ENCODE data around the gene ZFR2.

The ZFR2 gene

DNA sequence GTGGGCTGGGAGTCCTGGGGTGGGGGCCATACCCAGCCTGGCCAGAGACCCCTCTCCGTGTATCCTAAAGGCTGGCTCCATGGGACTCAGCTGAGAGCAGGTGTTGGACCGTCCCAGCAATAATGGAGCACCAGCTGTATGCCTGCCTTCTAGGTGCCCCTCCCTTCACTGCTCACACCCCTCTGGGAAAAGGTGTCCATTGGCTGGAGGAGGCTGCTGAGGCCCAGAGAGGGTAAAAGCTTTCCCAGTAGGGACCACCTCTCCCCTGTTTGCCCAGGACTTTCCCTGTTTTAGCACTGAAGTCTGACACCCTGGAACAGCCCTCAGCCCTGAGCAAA lies 93.5 kb downstream of the ZFR2 start:
- no peak overlapping the region for H3K27ac ChIP-seq (ENCODE audit: low read depth, low read length)
- H3K36me3 ChIP-seq (ENCODE audit: control insufficient read depth, low read length) = no peaks in the 10 kb centered on the region
- no peaks in the 10 kb centered on the region for H3K4me1 ChIP-seq (ENCODE audit: control insufficient read depth, low read length)
- H3K4me2 ChIP-seq (ENCODE audit: low read length) = no peak overlapping the region
- H3F3A ChIP-seq (ENCODE audit: control insufficient read depth, insufficient read depth) = no peaks in the 10 kb centered on the region
- TF ChIP-seq, protein P1, sequence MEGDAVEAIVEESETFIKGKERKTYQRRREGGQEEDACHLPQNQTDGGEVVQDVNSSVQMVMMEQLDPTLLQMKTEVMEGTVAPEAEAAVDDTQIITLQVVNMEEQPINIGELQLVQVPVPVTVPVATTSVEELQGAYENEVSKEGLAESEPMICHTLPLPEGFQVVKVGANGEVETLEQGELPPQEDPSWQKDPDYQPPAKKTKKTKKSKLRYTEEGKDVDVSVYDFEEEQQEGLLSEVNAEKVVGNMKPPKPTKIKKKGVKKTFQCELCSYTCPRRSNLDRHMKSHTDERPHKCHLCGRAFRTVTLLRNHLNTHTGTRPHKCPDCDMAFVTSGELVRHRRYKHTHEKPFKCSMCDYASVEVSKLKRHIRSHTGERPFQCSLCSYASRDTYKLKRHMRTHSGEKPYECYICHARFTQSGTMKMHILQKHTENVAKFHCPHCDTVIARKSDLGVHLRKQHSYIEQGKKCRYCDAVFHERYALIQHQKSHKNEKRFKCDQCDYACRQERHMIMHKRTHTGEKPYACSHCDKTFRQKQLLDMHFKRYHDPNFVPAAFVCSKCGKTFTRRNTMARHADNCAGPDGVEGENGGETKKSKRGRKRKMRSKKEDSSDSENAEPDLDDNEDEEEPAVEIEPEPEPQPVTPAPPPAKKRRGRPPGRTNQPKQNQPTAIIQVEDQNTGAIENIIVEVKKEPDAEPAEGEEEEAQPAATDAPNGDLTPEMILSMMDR (IDR thresholded peaks at IDR 0.05; ENCODE audit: low read depth, low read length, poor library complexity, severe bottlenecking) = no peak
- TF ChIP-seq EZH2phosphoT487 (IDR thresholded peaks at IDR 0.05; ENCODE audit: borderline replicate concordance, low read length) = no peak
- H3K4me3 ChIP-seq (ENCODE audit: low read length) = no peak overlapping the region
- H3K79me2 ChIP-seq (ENCODE audit: control insufficient read depth, low read length) = no peaks in the 10 kb centered on the region
- H3K27me3 ChIP-seq (ENCODE audit: control insufficient read depth, low read length) = no peaks in the 10 kb centered on the region
- no peaks in the 10 kb centered on the region; the same call in 1 of the 2 replicates for H4K20me1 ChIP-seq (ENCODE audit: control insufficient read depth, insufficient read depth, low read depth, low read length)
- no peaks in the 10 kb centered on the region for H3K9me2 ChIP-seq (replicated peaks; ENCODE audit: control insufficient read depth, low read length)
- H3K9me3 ChIP-seq (ENCODE audit: control insufficient read depth, insufficient read depth, low read length) = no peaks in the 10 kb centered on the region

DNA sequence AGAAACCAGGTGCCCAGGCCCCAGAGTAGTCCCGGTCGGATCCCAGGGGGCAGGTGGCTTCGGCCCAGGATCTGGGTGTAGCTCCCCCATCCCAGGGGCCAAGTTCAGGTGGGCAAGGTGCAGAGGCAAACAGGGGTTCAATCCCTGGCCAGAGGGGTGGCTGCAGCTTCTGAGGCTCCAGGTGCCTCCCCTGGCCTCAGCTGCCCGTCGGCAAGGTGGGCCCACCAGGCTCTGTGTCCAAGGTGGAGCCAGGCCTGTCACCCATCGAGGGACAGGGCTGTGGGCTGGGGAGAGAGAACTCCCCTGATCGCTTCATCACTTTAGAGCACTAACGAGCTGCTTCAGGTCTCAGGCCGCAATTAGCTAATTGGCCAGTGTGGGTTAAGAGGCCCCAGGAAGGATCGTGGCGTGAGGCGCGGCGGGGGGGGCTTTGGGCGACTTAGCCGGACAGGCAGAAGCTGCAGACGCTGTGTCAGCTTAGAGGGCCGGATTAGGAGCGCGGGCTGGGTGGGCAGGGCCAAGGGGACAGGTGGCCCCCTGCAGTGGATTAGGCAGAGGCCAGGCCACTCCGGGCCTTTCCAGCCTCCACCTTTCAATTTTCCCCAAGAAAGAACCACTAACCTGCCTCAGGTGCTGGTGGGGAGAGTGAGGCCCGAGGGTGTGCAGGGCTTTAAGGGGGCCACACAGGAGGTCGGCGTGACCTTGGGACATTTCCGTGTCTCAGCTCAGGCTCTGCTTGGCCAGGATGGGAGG lies 94.0 kb downstream of the ZFR2 start:
- H4K20me1 ChIP-seq (ENCODE audit: control insufficient read depth, insufficient read depth, low read depth, low read length) = no peaks in the 10 kb centered on the region; the same call in 1 of the 2 replicates
- H3K4me2 ChIP-seq (ENCODE audit: low read length) = no peak overlapping the region
- no peaks in the 10 kb centered on the region for H3K36me3 ChIP-seq (ENCODE audit: control insufficient read depth, low read length)
- H3K9me2 ChIP-seq (replicated peaks; ENCODE audit: control insufficient read depth, low read length) = no peaks in the 10 kb centered on the region
- no peaks in the 10 kb centered on the region for H3K9me3 ChIP-seq (ENCODE audit: control insufficient read depth, insufficient read depth, low read length)
- no peak for TF ChIP-seq EZH2phosphoT487 (IDR thresholded peaks at IDR 0.05; ENCODE audit: borderline replicate concordance, low read length)
- TF ChIP-seq, protein P1 (IDR thresholded peaks at IDR 0.05; ENCODE audit: low read depth, low read length, poor library complexity, severe bottlenecking) = no peak
- H3K27me3 ChIP-seq (ENCODE audit: control insufficient read depth, low read length) = no peaks in the 10 kb centered on the region
- no peaks in the 10 kb centered on the region for H3K4me1 ChIP-seq (ENCODE audit: control insufficient read depth, low read length)
- no peaks in the 10 kb centered on the region for H3K79me2 ChIP-seq (ENCODE audit: control insufficient read depth, low read length)
- no peaks in the 10 kb centered on the region for H3F3A ChIP-seq (ENCODE audit: control insufficient read depth, insufficient read depth)
- H3K27ac ChIP-seq (ENCODE audit: low read depth, low read length) = no peak overlapping the region
- no peak overlapping the region for H3K4me3 ChIP-seq (ENCODE audit: low read length)

DNA sequence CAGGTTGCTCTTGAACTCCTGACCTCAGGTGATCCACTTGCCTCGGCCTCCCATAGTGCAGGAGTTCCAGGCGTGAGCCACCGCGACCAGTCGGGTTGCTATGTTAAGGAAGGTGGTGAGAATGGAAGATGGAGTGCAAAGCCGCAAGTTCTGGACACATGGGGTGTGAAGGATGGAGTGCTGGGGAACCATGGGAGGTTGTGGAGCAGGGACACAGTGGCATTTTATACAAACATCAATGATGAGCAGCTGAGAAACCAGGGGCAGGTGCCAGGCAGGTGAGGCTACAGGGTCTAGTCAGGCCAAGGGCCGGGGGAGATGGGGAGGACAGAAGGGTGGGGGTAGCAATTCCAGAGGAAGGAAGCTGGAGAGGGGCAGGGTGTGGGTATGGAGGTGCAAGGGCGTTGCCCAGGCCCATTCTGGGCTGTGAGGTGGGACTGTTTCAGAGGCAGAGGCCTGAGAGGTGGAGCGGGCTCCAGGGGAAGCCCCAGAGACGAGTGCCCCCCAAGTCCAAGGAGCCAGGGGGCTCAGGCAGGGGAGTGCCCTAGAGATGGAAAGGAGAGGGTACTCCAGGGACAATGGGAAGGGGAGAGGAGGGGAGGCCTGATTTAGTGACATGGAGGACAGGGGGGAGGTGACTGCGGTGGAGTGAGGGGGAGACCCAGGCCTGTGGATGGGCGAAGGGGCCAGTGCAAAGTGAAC lies 94.9 kb downstream of the ZFR2 start:
- no peaks in the 10 kb centered on the region for H3K9me2 ChIP-seq (replicated peaks; ENCODE audit: control insufficient read depth, low read length)
- H3K9me3 ChIP-seq (ENCODE audit: control insufficient read depth, insufficient read depth, low read length) = no peaks in the 10 kb centered on the region
- TF ChIP-seq EZH2phosphoT487 (IDR thresholded peaks at IDR 0.05; ENCODE audit: borderline replicate concordance, low read length) = no peak
- TF ChIP-seq, protein P1 (IDR thresholded peaks at IDR 0.05; ENCODE audit: low read depth, low read length, poor library complexity, severe bottlenecking) = no peak
- no peaks in the 10 kb centered on the region for H3K4me1 ChIP-seq (ENCODE audit: control insufficient read depth, low read length)
- no peak overlapping the region for H3K27ac ChIP-seq (ENCODE audit: low read depth, low read length)
- no peak overlapping the region for H3K4me2 ChIP-seq (ENCODE audit: low read length)
- H3F3A ChIP-seq (ENCODE audit: control insufficient read depth, insufficient read depth) = no peaks in the 10 kb centered on the region
- no peaks in the 10 kb centered on the region for H3K79me2 ChIP-seq (ENCODE audit: control insufficient read depth, low read length)
- no peaks in the 10 kb centered on the region for H3K36me3 ChIP-seq (ENCODE audit: control insufficient read depth, low read length)
- H3K4me3 ChIP-seq (ENCODE audit: low read length) = no peak overlapping the region
- H4K20me1 ChIP-seq (ENCODE audit: control insufficient read depth, insufficient read depth, low read depth, low read length) = no peaks in the 10 kb centered on the region; the same call in 1 of the 2 replicates
- no peaks in the 10 kb centered on the region for H3K27me3 ChIP-seq (ENCODE audit: control insufficient read depth, low read length)
